ENCODE measurements around the gene USP32. TPM values are rescaled to one million over a fixed set of nuclear protein-coding genes. Genes with fewer than 3 reads are reported as not detected.

The USP32 gene
- total and polyA plus RNA-seq, 2 of the 8 experiments (the other 6 are each of a cell fraction or from before 2014, with no cell fraction given): 29.6 to 112 TPM

- Histone ChIP-seq H3K23ac (ENCODE audit: insufficient read length) (no peak overlapping the region), H4K8ac (ENCODE audit: extremely low read depth, insufficient read depth, low read length) (no peak overlapping the region), H2AK5ac (ENCODE audit: low read depth, low read length) (no peak overlapping the region), H4K5ac (ENCODE audit: insufficient read length, low read depth, low read length) (no peak overlapping the region), H3K27ac (ENCODE audit: low read depth, low read length) (no peak overlapping the region), H3K14ac (ENCODE audit: insufficient read length) (no peak overlapping the region), H3K4ac (replicated peaks; ENCODE audit: insufficient read length, low read depth, low read length) (no peak overlapping the region), H3K36me3 (ENCODE audit: control insufficient read depth in 2 of 4, insufficient read depth in 4 of 4, low read length in 3 of 4) (no peaks in the 10 kb centered on the region), H3K79me1 (ENCODE audit: low read depth, low read length) (peaks cover 13% of the 10 kb centered on the region; the same call in 1 of the 2 replicates), H2BK12ac (ENCODE audit: low read depth, low read length) (no peak overlapping the region), H3K4me3 (ENCODE audit: extremely low read depth in 1 of 4, insufficient read depth in 2 of 4, low read depth in 3 of 4, low read length in 4 of 4) (no peak overlapping the region), H3K23me2 (ENCODE audit: low read depth, low read length) (no peaks in the 10 kb centered on the region), H3K9me3 (ENCODE audit: insufficient read depth in 2 of 2, low read depth in 1 of 2, low read length in 1 of 2) (no peaks in the 10 kb centered on the region), H2BK120ac (replicated peaks; ENCODE audit: low read depth, low read length) (no peak overlapping the region), H2BK20ac (ENCODE audit: low read length) (no peak overlapping the region), H3K9ac (replicated peaks in 1 of 4; ENCODE audit: extremely low read depth in 1 of 4, low read depth in 3 of 4, low read length in 3 of 4) (no peak overlapping the region), H2BK5ac (ENCODE audit: low read depth, low read length) (no peak overlapping the region), H3K56ac (replicated peaks; ENCODE audit: insufficient read length, low read depth, low read length) (no peak overlapping the region), H4K91ac (replicated peaks; ENCODE audit: insufficient read length, low read length) (no peak overlapping the region), H3K27me3 (replicated peaks in 1 of 4; ENCODE audit: control insufficient read depth in 3 of 4, extremely low read depth in 1 of 4, insufficient read depth in 3 of 4, low read length in 3 of 4) (no peaks in the 10 kb centered on the region), H2BK15ac (ENCODE audit: low read length) (no peak overlapping the region), H3K18ac (ENCODE audit: extremely low read depth, low read length) (no peak overlapping the region), H2AFZ (ENCODE audit: low read length) (no peak overlapping the region), H3K79me2 (ENCODE audit: control insufficient read depth in 1 of 2, insufficient read depth in 2 of 2, low read length in 2 of 2) (peaks cover 4 to 82% of the 10 kb centered on the region in 2 experiments; a peak in 3 of 4 replicates), H4K20me1 (replicated peaks in 1 of 2; ENCODE audit: control insufficient read depth in 1 of 2, insufficient read depth in 2 of 2, low read length in 2 of 2) (peaks cover 11 to 16% of the 10 kb centered on the region in 2 experiments), H3K4me2 (ENCODE audit: insufficient read depth in 1 of 2, low read depth in 2 of 2, low read length in 2 of 2) (no peak overlapping the region), H3K4me1 (replicated peaks in 1 of 4; ENCODE audit: control insufficient read depth in 3 of 4, insufficient read depth in 4 of 4, low read length in 3 of 4) (peaks cover 6 to 23% (median 14%) of the 10 kb centered on the region in 4 experiments)
- POLR2A ChIA-PET (ENCODE audit: partially characterized antibody): no interaction called here
- DNase-seq (ENCODE audit: low read depth in 1 of 2, low spot score in 2 of 2) (no peak), FAIRE-seq (no peak)
- WGBS, 2 experiments (ENCODE audit: extremely low coverage in 1 of 2, insufficient coverage in 1 of 2, insufficient read length in 1 of 2, insufficient replicate concordance in 2 of 2, low coverage in 1 of 2, low lambda C conversion rate in 2 of 2, missing lambda C conversion rate in 1 of 2): 83% methylated on average over 1 of the region's 1 CpG; no CpG with 5 or more reads in 1 of the 2 experiments
- TF ChIP-seq SIN3A (conservative IDR thresholded peaks at IDR 0.05 in 1 of 2, IDR thresholded peaks at IDR 0.05 in 1 of 2; ENCODE audit: low read depth in 1 of 2, low read length in 2 of 2): no peak
- TF ChIP-seq CTCF (IDR thresholded peaks at IDR 0.05; ENCODE audit: control extremely low read depth in 1 of 3, insufficient read depth in 1 of 3, low read depth in 1 of 3, low read length in 3 of 3): no peak
- TF ChIP-seq RAD21 (IDR thresholded peaks at IDR 0.05 in 1 of 2, conservative IDR thresholded peaks at IDR 0.05 in 1 of 2; ENCODE audit: low read depth in 2 of 2, low read length in 2 of 2): no peak
- no peak for TF ChIP-seq RNF2 (IDR thresholded peaks at IDR 0.05; ENCODE audit: borderline replicate concordance, low read depth, low read length, missing control alignments, poor library complexity, severe bottlenecking)
- TF ChIP-seq SUZ12 (IDR thresholded peaks at IDR 0.05; ENCODE audit: low read length): no peak
- CTCF ChIA-PET (ENCODE audit: partially characterized antibody): interaction anchor here (0.6 kb wide), 1 partner anchor 10 kb away, joined by 3 read pairs; no protein-coding TSS in a partner anchor
Observed at GRCh38 chr17:60330731-60331130, 61.2 kb downstream of the USP32 start.
